ENCODE measurements around the gene UROD. TPM values are rescaled to one million over a fixed set of nuclear protein-coding genes. Genes with fewer than 3 reads are reported as not detected.
"Not testable (repeated sequence)": the region's sequence is repeated elsewhere in the genome, so short reads cannot be mapped to it uniquely, and the experiment has no call there.

The UROD gene
- polyA plus RNA-seq, 1 experiment = 185 TPM

DNA sequence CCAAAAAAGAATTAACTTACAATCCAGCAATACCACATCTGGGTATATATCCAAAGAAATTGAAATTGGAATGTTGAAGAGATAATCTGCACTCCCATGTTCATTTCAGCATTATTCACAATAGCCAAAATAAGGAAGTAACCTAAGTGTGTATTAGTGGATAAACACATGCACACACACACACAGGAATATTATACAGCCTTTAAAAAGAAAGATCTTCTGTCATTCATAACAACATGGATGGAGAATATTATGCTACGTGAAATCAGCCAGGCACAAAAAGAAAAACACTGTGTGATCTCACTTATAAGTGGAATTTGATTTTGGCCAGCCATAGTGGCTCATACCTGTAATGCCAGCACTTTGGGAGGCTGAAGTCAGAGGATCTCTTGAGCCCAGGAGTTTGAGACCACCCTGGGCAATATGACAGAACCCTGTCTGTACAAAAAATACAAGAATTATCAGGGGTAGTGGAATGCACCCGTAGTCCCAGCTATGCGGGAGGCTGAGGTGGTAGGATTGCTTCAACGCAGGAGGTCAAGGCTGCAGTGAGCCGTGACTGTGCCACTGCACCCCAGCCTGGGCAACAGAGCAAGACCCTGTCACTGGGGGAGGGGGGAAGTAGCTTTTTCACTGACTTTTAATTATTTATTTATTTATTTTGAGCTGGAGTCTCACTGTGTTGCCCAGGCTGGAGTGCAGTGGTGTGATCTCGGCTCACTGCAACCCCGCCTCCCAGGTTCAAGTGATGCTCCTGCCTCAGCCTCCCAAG lies 16.4 kb upstream of the UROD start:
- Histone ChIP-seq H3K27ac (ENCODE audit: low read depth, low read length) (no peak overlapping the region), H3K4me3 (ENCODE audit: low read depth, low read length) (no peak overlapping the region), H3K27me3 (ENCODE audit: control insufficient read depth, insufficient read depth, low read length) (no peaks in the 10 kb centered on the region), H3K9me3 (ENCODE audit: control insufficient read depth, insufficient read depth, low read length) (no peaks in the 10 kb centered on the region)
- CTCF ChIA-PET = no interaction called here
- TF ChIP-seq, protein P1, sequence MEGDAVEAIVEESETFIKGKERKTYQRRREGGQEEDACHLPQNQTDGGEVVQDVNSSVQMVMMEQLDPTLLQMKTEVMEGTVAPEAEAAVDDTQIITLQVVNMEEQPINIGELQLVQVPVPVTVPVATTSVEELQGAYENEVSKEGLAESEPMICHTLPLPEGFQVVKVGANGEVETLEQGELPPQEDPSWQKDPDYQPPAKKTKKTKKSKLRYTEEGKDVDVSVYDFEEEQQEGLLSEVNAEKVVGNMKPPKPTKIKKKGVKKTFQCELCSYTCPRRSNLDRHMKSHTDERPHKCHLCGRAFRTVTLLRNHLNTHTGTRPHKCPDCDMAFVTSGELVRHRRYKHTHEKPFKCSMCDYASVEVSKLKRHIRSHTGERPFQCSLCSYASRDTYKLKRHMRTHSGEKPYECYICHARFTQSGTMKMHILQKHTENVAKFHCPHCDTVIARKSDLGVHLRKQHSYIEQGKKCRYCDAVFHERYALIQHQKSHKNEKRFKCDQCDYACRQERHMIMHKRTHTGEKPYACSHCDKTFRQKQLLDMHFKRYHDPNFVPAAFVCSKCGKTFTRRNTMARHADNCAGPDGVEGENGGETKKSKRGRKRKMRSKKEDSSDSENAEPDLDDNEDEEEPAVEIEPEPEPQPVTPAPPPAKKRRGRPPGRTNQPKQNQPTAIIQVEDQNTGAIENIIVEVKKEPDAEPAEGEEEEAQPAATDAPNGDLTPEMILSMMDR (IDR thresholded peaks at IDR 0.05; ENCODE audit: low read depth, low read length) = no peak
- POLR2A ChIA-PET = no interaction called here
- no peak for DNase-seq (ENCODE audit: low read depth, low spot score)

DNA sequence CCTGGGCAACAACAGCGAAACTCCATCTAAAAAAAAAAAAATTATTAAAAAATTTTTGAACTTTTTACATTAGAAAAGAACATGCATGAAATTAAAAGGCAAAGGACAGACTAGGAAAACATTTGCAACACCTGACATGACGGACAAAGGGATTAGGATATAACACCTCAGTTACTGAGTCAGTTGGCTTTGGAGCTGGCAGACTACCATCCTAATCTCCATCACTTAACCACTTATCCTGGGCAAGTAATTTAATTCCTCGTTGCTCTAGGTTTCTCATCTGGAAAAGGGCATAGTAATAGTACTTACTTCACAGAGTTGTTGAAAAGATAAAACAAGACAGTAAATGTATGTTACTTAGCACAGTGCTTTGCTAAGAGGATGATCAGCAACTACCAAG lies 12.8 kb upstream of the UROD start:
- Histone ChIP-seq H3K27ac (ENCODE audit: low read depth, low read length) (no peak overlapping the region), H3K4me3 (ENCODE audit: low read depth, low read length) (no peak overlapping the region), H3K9me3 (ENCODE audit: control insufficient read depth, insufficient read depth, low read length) (no peaks in the 10 kb centered on the region), H3K27me3 (ENCODE audit: control insufficient read depth, insufficient read depth, low read length) (no peaks in the 10 kb centered on the region)
- ChIA-PET POLR2A (interaction anchor here (1.2 kb wide), 1 partner anchor 11 kb away, joined by 3 read pairs; no protein-coding TSS in a partner anchor), CTCF (interaction anchor here (2.2 kb wide), 1 partner anchor 13 kb away, joined by 4 read pairs; the partner anchor contains the start of gene UROD)
- TF ChIP-seq, protein P1 (IDR thresholded peaks at IDR 0.05; ENCODE audit: low read depth, low read length) = no peak
- no peak for DNase-seq (ENCODE audit: low read depth, low spot score)

DNA sequence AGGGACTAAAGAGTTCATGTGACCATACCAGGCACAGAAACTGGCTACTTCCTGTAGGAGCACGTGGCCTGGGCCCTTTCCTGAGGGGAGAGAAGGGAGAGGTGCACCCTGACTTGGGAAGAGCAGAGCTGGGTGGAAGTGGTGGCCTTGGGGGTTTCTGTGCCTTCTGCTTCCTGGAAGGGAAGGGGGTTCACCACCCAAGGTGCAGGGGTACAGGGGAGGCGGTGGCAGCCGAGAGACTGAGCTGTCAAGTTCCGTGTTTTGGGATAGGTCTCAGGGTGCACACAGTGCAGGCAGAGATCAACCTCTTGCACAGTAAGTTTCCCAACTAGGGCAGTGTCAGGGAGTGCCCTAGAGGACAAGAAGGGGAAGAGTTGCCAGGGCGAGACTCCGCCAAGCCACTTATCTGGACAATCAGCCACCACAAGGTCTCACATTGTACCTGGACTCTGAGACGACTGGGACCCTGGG lies 11.0 kb upstream of the UROD start:
- TF ChIP-seq, protein P1 (IDR thresholded peaks at IDR 0.05; ENCODE audit: low read depth, low read length) = no peak
- ChIA-PET CTCF (interaction anchor here (1.4 to 2.2 kb wide), 2 partner anchors 11 to 14 kb away, joined by 4 read pairs; partner anchors contain the start of gene UROD), POLR2A (no interaction called here)
- Histone ChIP-seq H3K27ac (ENCODE audit: low read depth, low read length) (no peak overlapping the region), H3K4me3 (ENCODE audit: low read depth, low read length) (no peak overlapping the region), H3K9me3 (ENCODE audit: control insufficient read depth, insufficient read depth, low read length) (no peaks in the 10 kb centered on the region), H3K27me3 (ENCODE audit: control insufficient read depth, insufficient read depth, low read length) (no peaks in the 10 kb centered on the region)
- DNase-seq (ENCODE audit: low read depth, low spot score) = no peak

DNA sequence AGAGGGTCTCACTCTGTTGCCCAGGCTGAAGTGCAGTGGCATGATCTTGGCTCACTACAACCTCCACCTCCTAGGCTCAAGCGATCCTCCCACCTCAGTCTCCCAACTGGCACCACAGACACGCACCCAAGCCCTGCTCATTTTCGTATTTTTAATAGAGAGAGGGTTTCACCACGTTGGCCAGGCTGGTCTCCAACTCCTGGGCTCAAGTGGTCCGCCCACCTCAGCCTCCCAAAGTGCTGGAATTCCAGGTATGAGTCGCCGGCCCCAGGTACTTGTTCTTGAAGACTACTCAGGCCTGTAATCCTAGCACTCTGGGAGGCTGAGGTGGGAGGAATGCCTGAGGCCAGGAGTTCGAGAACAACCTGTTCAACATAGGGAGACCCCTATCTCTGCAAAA lies 10.5 kb upstream of the UROD start:
- H3K9me3 ChIP-seq (ENCODE audit: control insufficient read depth, insufficient read depth, low read length); H3K27me3 ChIP-seq (ENCODE audit: control insufficient read depth, insufficient read depth, low read length); H3K27ac ChIP-seq (ENCODE audit: low read depth, low read length); DNase-seq (ENCODE audit: low read depth, low spot score); H3K4me3 ChIP-seq (ENCODE audit: low read depth, low read length); POLR2A ChIA-PET: not testable (repeated sequence)
- CTCF ChIA-PET = interaction anchor here (1.4 kb wide), 1 partner anchor 13 kb away, joined by 4 read pairs; no protein-coding TSS in a partner anchor

DNA sequence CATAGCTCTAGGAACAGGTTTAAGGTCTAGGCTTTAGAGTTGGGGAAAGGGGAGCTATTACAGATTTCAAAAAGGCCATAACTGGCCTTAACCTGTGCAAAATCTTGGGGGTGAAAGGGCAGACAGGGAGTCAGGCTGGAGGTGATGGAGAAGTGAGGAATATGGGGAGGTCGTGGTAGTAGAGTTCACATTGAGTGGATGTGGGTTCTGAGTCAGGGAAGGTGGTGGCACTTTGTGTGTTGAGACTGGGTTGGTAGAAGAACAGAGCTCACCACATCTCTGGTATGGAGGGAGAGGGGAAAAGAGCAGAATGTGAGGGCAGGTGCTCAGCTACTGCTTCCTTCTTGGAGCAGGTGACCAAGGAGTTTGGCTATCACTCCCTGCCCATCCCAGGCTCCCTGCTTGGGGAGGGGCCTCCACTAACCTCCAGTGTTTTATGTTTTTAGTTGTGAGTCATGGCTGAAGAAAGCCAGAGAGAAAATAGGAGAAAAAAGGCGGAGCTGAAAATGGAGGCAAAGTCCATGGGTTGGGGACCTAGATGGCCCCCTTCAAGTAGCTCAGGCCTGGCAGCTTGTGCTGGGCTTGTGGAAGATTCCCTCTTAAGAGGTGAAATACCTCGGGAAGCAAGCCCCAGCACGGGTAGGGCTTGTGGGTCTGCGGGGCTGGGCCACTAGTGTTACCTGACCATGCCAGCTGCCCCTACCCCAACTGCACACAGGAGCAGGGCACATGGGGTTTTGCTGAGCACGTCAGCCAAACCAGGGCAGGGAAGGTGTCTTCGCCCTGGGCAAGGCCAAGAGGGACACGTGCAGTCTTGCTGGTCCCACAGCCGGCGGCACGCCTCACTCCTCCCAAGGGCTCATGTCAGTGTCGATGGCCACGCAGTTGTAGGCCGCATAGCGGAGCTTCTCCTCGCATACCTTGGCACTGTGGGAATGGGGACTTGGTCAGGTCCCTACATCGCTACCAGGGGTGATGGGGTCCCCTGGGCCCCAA lies 9.1 kb upstream of the UROD start:
- POLR2A ChIA-PET = interaction anchor here (1.3 kb wide), 1 partner anchor 184 kb away, joined by 4 read pairs; no protein-coding TSS in a partner anchor
- TF ChIP-seq, protein P1 (IDR thresholded peaks at IDR 0.05; ENCODE audit: low read depth, low read length) = no peak
- H3K4me3 ChIP-seq (ENCODE audit: low read depth, low read length) = no peak overlapping the region
- CTCF ChIA-PET = interaction anchor here (1.2 kb wide), 1 partner anchor 11 kb away, joined by 8 read pairs; no protein-coding TSS in a partner anchor
- no peaks in the 10 kb centered on the region for H3K9me3 ChIP-seq (ENCODE audit: control insufficient read depth, insufficient read depth, low read length)
- H3K27me3 ChIP-seq (ENCODE audit: control insufficient read depth, insufficient read depth, low read length) = no peaks in the 10 kb centered on the region
- no peak for DNase-seq (ENCODE audit: low read depth, low spot score)
- no peak overlapping the region for H3K27ac ChIP-seq (ENCODE audit: low read depth, low read length)

All from AG04450 (cell line).